Heart right ventricle (tissue), 16 donors: ENCODE data around the gene MAPK8IP2. TPM values are rescaled to one million over a fixed set of nuclear protein-coding genes. Genes with fewer than 3 reads are reported as not detected.

Experiments
- ATAC-seq, 8 donors: fragments of 200-7000 bp; cut with Tn5 transposase; one replicate each; pipeline ENCODE4 v1.9.1; 2020; ENCODE audit warnings: mild to moderate bottlenecking in 8 of 8, moderate library complexity in 8 of 8, moderate number of reproducible peaks in 1 of 8
- DNase-seq, 2 donors: peaks; one replicate each; pipeline ENCODE4 v3.0.0-alpha.2; 2020
- H3K27ac ChIP-seq, 10 donors: fragments of 200-600 bp; sonication (generic) in 2 of 10; one replicate each; pipeline versions ENCODE4 v1.5.0 to v1.8.0; 2020 to 2022; ENCODE audit warnings: mild to moderate bottlenecking in 3 of 10
- H3K27me3 ChIP-seq, 7 donors: fragments of 200-600 bp; one replicate each; pipeline ENCODE4 v1.8.0; 2021 to 2022; ENCODE audit warnings: mild to moderate bottlenecking in 2 of 7
- H3K36me3 ChIP-seq, 9 donors: fragments of 200-600 bp; sonication (generic) in 1 of 9; one replicate each; pipeline versions ENCODE4 v1.5.0 to v1.8.0; 2020 to 2022; ENCODE audit warnings: mild to moderate bottlenecking in 2 of 9
- H3K4me1 ChIP-seq, 9 donors: fragments of 200-600 bp; sonication (generic) in 1 of 9; one replicate each; pipeline versions ENCODE4 v1.5.0 to v1.8.0; 2020 to 2022; ENCODE audit warnings: mild to moderate bottlenecking in 4 of 9
- H3K4me3 ChIP-seq, 10 donors: fragments of 200-600 bp; sonication (generic) in 2 of 10; one replicate each; pipeline versions ENCODE4 v1.5.0 to v1.8.0; 2020 to 2022; ENCODE audit warnings: mild to moderate bottlenecking in 7 of 10, moderate library complexity in 2 of 10
- H3K9me3 ChIP-seq, 11 donors: fragments of 200-600 bp in 10 of 11; sonication (generic) in 2 of 11; one replicate each; pipeline versions ENCODE4 v1.5.0 to v1.8.0; 2013 to 2022; ENCODE audit warnings: mild to moderate bottlenecking in 2 of 11, control low read depth in 1 of 11, moderate library complexity in 1 of 11
- CTCF ChIP-seq, 9 donors: fragments of 200-600 bp; sonication (generic) in 2 of 9; IDR thresholded peaks; one replicate each; pipeline versions ENCODE4 v1.5.0 to v1.8.0; 2021 to 2022; ENCODE audit warnings: antibody characterized with exemption in 9 of 9, mild to moderate bottlenecking in 5 of 9, moderate library complexity in 1 of 9
- WGBS, 2 donors: extraction: QIAGEN DNeasy Blood & Tissue Kit; methylation state at CpG; one replicate each; pipeline ENCODE4 v1.1.7; 2013; ENCODE audit warnings: inconsistent platforms in 1 of 2; 5-methylcytosine and 5-hydroxymethylcytosine counted together
- intact Hi-C, 10 donors: fragments of 100-400 bp; cut with DNase I; formaldehyde crosslinking; loops; one replicate each; pipeline versions ENCODE4 v1.11.1 to v1.14.2; 2022
- polyA plus RNA-seq, 2 donors: library from polyadenylated mRNA; stranded (reverse); fragments of 200-250 nt; gene quantifications; one replicate each; pipeline ENCODE4 v1.2.3, GENCODE V29; 2013
- total RNA-seq, 10 donors: library from RNA; stranded (reverse); fragmentation: NEBNext Ultra II Directional in 3 of 10; extraction: Animal tissue kit (Norgen Biotek cat#: 25700) in 3 of 10; gene quantifications; one replicate each; pipeline versions ENCODE4 v1.2.1 to v1.2.4, GENCODE V29; 2021 to 2023
- donor health status: Arrhythmogenic right ventricular cardiomyopathy.
- donor health status: ischemic (EF 13 %, LVEDD 7.1; RV severe dilation, severe dysfunction).
- donor health status: healthy with polysubstance abuse.
- donor health status: DM: no; HTN: yes; CAD: no.
- donor health status: DM: no; HTN: no; CAD: no.
- donor health status: ischemic (EF 25% LVEDD 6.9; RV normal size, moderate dysfunction).
- donor health status: ischemic (EF 25% LVEDD 5.7; RV mildly dilated, moderate dysfunction).
- donor health status: healthy.
- donor health status: DM: yes; HTN: yes; CAD: no.
- donor health status: Ischemic cardiomyopathy.
- donor health status: ischemic (EF 35%, LVEDD 5.7; RV mildly dilated, moderate dysfunction).
- donor health status: nonischemic (EF 11% LVEDD 7.7; RV severe dilation, severe dysfunction).
- donor health status: DM: yes; HTN: yes; CAD: no.
- donor health status: PGD.
- donor health status: ischemic (EF 29% LVEDD 5.4; RV normal size, mild dysfunction).
- donor health status: nonischemic (EF 23%, LVEDD 6.1; RV moderate dilation, normal function).

The MAPK8IP2 gene
- total and polyA plus RNA-seq, 12 donors = 0.08 to 0.52 (median 0.27) TPM

- Histone ChIP-seq H3K27ac (no peak overlapping the region), H3K4me1 (peaks cover 0 to 29% (median 22%) of the 10 kb centered on the region in 9 donors), H3K36me3 (peaks cover 0 to 11% (median 0%) of the 10 kb centered on the region in 9 donors), H3K27me3 (no peaks in the 10 kb centered on the region), H3K9me3 (no peaks in the 10 kb centered on the region), H3K4me3 (no peak overlapping the region)
- WGBS, 2 donors = 88 to 90% methylated on average over 3 of the region's 3 CpGs
- no peak for DNase-seq
- ATAC-seq = no peak
- intact Hi-C loops = no loop called here
- no peak for TF ChIP-seq CTCF (IDR thresholded peaks at IDR 0.05)
These were observed 15.4 kb upstream of the MAPK8IP2 start for GRCh38 chr22:50585238-50585637.

GRCh38 chr22:50585781-50586180 is 14.8 kb upstream of the MAPK8IP2 start:
- H3K4me1 ChIP-seq = peaks cover 0 to 24% (median 20%) of the 10 kb centered on the region in 9 donors
- no peak for TF ChIP-seq CTCF (IDR thresholded peaks at IDR 0.05)
- 89 to 94% methylated on average over 8 of the region's 8 CpGs for WGBS, 2 donors
- H3K27ac ChIP-seq = no peak overlapping the region
- no peak overlapping the region for H3K4me3 ChIP-seq
- intact Hi-C loops = no loop called here
- H3K27me3 ChIP-seq = no peaks in the 10 kb centered on the region
- ATAC-seq (no peak), DNase-seq (no peak)
- H3K36me3 ChIP-seq = peaks cover 0 to 6% (median 0%) of the 10 kb centered on the region in 9 donors
- no peaks in the 10 kb centered on the region for H3K9me3 ChIP-seq

GRCh38 chr22:50586416-50586815 is 14.2 kb upstream of the MAPK8IP2 start:
- DNase-seq (no peak), ATAC-seq (no peak)
- 84 to 85% methylated on average over 5 of the region's 5 CpGs for WGBS, 2 donors
- Histone ChIP-seq H3K4me1 (peaks cover 0 to 18% (median 15%) of the 10 kb centered on the region in 9 donors), H3K36me3 (no peaks in the 10 kb centered on the region), H3K27me3 (no peaks in the 10 kb centered on the region), H3K4me3 (no peak overlapping the region), H3K9me3 (no peaks in the 10 kb centered on the region), H3K27ac (no peak overlapping the region)
- no peak for TF ChIP-seq CTCF (IDR thresholded peaks at IDR 0.05)
- intact Hi-C loops = no loop called here

GRCh38 chr22:50587407-50587806 is 13.2 kb upstream of the MAPK8IP2 start:
- Histone ChIP-seq H3K27ac (no peak overlapping the region), H3K27me3 (no peaks in the 10 kb centered on the region), H3K4me3 (no peak overlapping the region), H3K4me1 (peaks cover 0 to 10% (median 8%) of the 10 kb centered on the region in 9 donors), H3K9me3 (no peaks in the 10 kb centered on the region), H3K36me3 (no peaks in the 10 kb centered on the region)
- TF ChIP-seq CTCF (IDR thresholded peaks at IDR 0.05) = no peak
- DNase-seq (no peak), ATAC-seq (no peak)
- intact Hi-C loops = no loop called here
- 83 to 90% methylated on average over 5 of the region's 5 CpGs for WGBS, 2 donors
